ENCODE measurements around the gene CA12.

The CA12 gene

DNA sequence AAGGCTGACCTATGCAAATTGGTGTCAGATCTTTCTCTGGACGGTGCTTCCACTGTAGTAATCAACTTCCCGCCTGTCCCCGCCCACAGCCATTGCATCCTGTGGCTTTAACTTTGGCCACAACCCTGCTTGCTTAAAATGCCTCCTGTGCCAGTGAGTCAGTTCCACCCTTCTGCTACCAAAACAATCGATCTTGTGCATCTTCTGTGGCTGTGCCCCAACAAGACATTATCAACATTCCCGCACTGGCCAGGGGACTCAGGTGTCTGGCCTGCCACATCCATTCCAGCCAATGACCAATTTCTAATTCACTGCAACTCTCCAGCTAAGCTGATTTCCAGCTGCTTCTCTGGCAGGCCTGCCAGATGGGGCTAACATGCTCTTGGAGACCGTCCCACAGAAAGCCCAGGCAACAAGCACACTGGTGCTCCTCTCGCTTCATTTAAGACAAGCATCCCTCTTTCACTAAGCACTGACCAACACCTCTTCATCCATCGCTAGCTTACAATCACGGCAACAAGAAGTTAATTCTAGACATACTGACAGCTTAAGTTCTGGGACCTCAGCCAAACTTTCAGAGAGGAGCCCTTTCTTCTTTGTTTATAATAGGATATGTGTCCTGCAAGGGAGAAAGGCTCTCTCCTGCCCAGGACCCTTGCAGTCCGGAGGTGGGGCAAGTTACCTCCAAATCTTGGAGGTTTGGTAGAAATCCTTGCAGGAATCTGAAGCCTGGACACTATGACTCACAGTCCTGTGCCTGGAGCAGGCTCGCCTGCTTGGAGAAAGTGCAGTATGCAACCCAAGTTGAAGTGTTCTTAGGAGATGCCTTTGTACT, 6.7 kb downstream of the CA12 start:
- no peak overlapping the region for H3K4me3 ChIP-seq (ENCODE audit: low read depth, low read length)
- TF ChIP-seq, protein P1, sequence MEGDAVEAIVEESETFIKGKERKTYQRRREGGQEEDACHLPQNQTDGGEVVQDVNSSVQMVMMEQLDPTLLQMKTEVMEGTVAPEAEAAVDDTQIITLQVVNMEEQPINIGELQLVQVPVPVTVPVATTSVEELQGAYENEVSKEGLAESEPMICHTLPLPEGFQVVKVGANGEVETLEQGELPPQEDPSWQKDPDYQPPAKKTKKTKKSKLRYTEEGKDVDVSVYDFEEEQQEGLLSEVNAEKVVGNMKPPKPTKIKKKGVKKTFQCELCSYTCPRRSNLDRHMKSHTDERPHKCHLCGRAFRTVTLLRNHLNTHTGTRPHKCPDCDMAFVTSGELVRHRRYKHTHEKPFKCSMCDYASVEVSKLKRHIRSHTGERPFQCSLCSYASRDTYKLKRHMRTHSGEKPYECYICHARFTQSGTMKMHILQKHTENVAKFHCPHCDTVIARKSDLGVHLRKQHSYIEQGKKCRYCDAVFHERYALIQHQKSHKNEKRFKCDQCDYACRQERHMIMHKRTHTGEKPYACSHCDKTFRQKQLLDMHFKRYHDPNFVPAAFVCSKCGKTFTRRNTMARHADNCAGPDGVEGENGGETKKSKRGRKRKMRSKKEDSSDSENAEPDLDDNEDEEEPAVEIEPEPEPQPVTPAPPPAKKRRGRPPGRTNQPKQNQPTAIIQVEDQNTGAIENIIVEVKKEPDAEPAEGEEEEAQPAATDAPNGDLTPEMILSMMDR (IDR thresholded peaks at IDR 0.05; ENCODE audit: low read depth, low read length) = no peak

DNA sequence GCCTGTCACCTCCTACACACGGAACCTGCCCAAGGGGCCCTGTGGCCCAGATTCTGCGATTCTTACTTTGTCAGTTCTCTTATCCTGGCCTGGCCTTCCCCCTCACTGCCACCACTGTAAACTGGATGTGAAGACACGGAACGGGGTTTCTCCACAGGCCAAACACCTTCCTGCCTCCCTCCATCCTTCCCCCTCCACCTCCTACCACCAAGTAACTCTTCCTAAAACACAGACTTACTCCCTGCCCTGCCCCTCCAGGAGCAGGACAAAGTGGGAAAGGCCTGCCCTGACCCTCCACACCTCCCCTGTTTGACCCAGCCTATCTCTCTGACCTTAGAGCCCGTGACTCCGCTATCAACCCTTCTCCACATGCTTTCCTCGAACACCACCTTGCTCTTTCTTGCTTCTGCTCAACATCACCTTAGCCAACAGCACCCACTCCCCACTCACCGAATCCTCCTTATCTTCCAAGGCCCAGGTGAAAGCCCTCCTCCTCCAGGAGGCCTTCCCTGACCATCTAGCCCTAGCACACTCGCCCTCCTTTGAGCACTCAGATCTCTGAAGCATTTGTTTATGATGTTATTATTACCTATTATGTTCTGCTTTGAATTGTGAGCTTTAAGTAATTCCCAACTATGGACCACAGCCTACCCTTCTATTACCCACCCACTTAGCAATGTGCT, 7.6 kb downstream of the CA12 start:
- TF ChIP-seq, protein P1 (IDR thresholded peaks at IDR 0.05; ENCODE audit: low read depth, low read length) = no peak
- no peak overlapping the region for H3K4me3 ChIP-seq (ENCODE audit: low read depth, low read length)

DNA sequence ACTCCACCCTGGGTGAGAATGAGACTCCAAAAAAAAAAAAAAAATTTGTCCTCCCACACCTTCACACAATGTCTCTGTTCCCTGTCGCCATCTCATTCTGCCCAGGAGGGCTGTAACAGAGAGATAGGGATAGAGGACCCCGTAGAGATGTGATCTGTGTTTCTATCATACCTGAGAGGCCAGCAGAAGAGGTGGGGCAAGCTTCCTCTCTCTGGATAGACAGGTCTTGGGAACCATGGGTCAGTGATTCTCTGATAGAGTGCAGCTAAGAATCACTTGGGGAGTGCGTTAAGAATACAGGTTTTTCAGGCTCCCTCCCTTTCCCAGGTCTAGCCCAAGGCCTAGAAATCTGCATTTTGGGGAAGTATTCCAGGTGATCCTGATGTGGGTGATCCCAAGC, 8.3 kb downstream of the CA12 start:
- TF ChIP-seq, protein P1 (IDR thresholded peaks at IDR 0.05; ENCODE audit: low read depth, low read length) = no peak
- H3K4me3 ChIP-seq (ENCODE audit: low read depth, low read length) = no peak overlapping the region

DNA sequence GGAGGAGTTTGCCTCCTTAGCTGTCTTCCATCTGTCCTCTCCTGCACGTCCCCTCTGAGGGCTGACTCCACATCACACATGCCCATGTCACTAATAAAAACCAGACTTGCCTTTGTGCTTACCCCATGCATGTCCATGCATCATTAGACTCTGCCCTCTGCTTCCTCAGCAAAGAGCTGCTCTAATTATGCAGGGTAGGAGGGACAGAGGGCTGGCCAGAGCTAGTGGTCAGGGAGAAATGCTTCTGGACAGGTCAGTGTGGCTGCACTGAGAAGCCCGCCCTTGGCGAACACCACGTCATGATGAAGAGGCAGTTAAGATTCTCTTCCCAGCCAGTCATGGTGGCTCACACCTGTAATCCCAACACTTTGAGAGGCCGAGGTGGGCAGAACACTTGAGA, 8.9 kb downstream of the CA12 start:
- TF ChIP-seq, protein P1 (IDR thresholded peaks at IDR 0.05; ENCODE audit: low read depth, low read length) = no peak
- H3K4me3 ChIP-seq (ENCODE audit: low read depth, low read length) = no peak overlapping the region

DNA sequence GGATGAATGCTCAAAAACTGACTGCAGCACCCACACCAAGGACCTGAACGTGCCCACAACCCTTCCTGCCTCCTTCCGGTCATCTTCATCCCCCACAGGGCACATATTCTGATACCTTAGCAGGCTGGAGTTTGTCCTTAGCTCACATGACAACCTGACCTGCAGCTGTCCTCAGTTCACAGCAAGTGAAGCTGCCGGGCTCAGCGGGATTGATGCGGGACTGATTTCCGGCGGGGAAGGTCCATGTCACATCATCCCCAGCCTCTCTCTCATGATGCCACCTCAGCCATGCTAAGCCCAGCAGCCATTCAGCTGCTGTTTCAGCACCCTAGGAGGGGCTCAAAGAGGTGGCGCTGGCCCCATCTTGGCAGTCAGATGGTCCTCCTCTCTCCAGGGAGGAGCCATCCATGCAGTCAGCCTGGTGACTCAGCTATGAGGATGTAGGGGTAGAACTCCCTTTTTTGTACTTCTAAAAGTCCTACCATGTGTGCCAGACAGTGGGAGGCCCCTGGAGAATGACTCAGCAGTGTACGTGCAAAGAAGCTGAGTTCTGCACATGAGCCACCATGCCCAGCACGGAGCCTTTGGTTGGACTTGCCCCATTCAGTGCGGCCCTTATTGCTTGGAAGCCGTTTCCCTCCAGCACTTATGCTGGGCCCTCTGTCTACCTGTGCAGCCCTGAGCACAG, 9.5 kb downstream of the CA12 start:
- TF ChIP-seq, protein P1 (IDR thresholded peaks at IDR 0.05; ENCODE audit: low read depth, low read length) = no peak
- H3K4me3 ChIP-seq (ENCODE audit: low read depth, low read length) = peak overlapping the region; percentile 21; the same call in 1 of the 2 replicates

DNA sequence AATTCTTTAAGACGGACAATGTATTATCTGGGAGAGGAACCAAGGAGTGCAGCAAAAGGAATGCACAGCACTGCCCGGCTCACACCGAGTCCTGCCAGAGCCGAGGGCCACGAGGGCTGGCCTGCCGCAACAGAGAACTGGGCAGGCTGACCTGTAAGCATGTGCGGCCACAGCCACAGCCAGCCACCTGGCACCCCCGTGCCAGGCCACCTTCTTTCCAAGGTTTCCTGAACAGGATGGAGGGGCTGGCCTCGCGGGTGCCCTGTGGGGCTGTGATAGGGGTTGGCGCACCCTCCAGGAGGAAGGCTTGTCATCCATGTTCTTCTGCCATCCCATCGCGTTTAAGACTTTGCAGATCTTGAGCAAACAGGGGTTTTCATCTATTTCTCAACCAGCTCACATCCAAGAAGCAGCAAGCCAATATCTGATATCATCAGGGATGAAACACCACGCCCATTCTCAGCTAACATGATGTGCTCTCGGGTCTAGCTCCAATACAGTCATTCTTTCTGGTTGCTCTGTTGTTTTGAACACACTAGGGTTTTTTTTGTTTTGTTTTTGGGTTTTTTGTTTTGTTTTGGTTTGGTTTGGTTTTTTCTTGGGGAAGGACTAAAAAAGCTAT, 10.2 kb downstream of the CA12 start:
- TF ChIP-seq, protein P1 (IDR thresholded peaks at IDR 0.05; ENCODE audit: low read depth, low read length) = no peak
- no peak overlapping the region for H3K4me3 ChIP-seq (ENCODE audit: low read depth, low read length)

All from WI38 (cell line).